Activated T-cell treated with anti-CD3 and anti-CD28 coated beads, Interleukin-2, amount 50 U/mL, for 24 hours (primary cell): ENCODE data around the gene FTO.

ENCODE experiments used
- DNase-seq: peaks from one replicate; pipeline ENCODE4 v3.0.0-alpha.2; 2020
- H3K27ac Mint-ChIP-seq: 2 replicates; pipeline ENCODE4 v1.8.0; 2020; ENCODE audit warnings: mild to moderate bottlenecking, mixed read lengths
- H3K27me3 Mint-ChIP-seq: 2 replicates; pipeline ENCODE4 v1.8.0; 2020; ENCODE audit warnings: mixed read lengths
- H3K36me3 Mint-ChIP-seq: 2 replicates; pipeline ENCODE4 v1.8.0; 2020; ENCODE audit warnings: low read depth, mixed read lengths
- H3K4me1 Mint-ChIP-seq: 2 replicates; pipeline ENCODE4 v1.8.0; 2020; ENCODE audit warnings: low read depth, mixed read lengths
- H3K4me3 Mint-ChIP-seq: 2 replicates; pipeline ENCODE4 v1.8.0; 2020; ENCODE audit warnings: mild to moderate bottlenecking, moderate library complexity, mixed read lengths
- H3K9me3 Mint-ChIP-seq: 2 replicates; pipeline ENCODE4 v1.8.0; 2020; ENCODE audit warnings: mixed read lengths

Gene FTO

GRCh38 chr16:53901408-53901807 is 197.5 kb downstream of the FTO start:
- no peak overlapping the region for H3K27ac Mint-ChIP-seq
- H3K4me1 Mint-ChIP-seq = peaks cover 12% of the 10 kb centered on the region
- H3K27me3 Mint-ChIP-seq = no peaks in the 10 kb centered on the region
- H3K9me3 Mint-ChIP-seq = no peaks in the 10 kb centered on the region
- peaks cover 26% of the 10 kb centered on the region for H3K36me3 Mint-ChIP-seq
- no peak for DNase-seq
- no peak overlapping the region for H3K4me3 Mint-ChIP-seq

- Mint-ChIP-seq H3K27me3 (no peaks in the 10 kb centered on the region), H3K9me3 (no peaks in the 10 kb centered on the region), H3K4me1 (peaks cover 11% of the 10 kb centered on the region), H3K4me3 (no peak overlapping the region), H3K27ac (no peak overlapping the region), H3K36me3 (peaks cover 25% of the 10 kb centered on the region)
- no peak for DNase-seq
These were observed 200.6 kb downstream of the FTO start for GRCh38 chr16:53904533-53904932.

- DNase-seq = no peak
- Mint-ChIP-seq H3K9me3 (no peaks in the 10 kb centered on the region), H3K36me3 (peaks cover 20% of the 10 kb centered on the region), H3K27me3 (no peaks in the 10 kb centered on the region), H3K4me3 (no peak overlapping the region), H3K27ac (no peak overlapping the region), H3K4me1 (peaks cover 10% of the 10 kb centered on the region)
These were observed 201.1 kb downstream of the FTO start for GRCh38 chr16:53905028-53905427.

- Mint-ChIP-seq H3K27ac (no peak overlapping the region), H3K4me3 (no peak overlapping the region), H3K27me3 (no peaks in the 10 kb centered on the region), H3K4me1 (peaks cover 10% of the 10 kb centered on the region), H3K9me3 (no peaks in the 10 kb centered on the region), H3K36me3 (peaks cover 3% of the 10 kb centered on the region)
- DNase-seq = no peak
These were observed 204.8 kb downstream of the FTO start for GRCh38 chr16:53908731-53909130.

GRCh38 chr16:53910990-53911389 is 207.0 kb downstream of the FTO start:
- H3K27me3 Mint-ChIP-seq = no peaks in the 10 kb centered on the region
- peaks cover 8% of the 10 kb centered on the region for H3K4me1 Mint-ChIP-seq
- DNase-seq = no peak
- no peak overlapping the region for H3K27ac Mint-ChIP-seq
- H3K36me3 Mint-ChIP-seq = peaks cover 3% of the 10 kb centered on the region
- H3K4me3 Mint-ChIP-seq = no peak overlapping the region
- H3K9me3 Mint-ChIP-seq = no peaks in the 10 kb centered on the region

GRCh38 chr16:53911513-53911912 is 207.6 kb downstream of the FTO start:
- no peak for DNase-seq
- no peak overlapping the region for H3K4me3 Mint-ChIP-seq
- no peak overlapping the region for H3K27ac Mint-ChIP-seq
- peaks cover 3% of the 10 kb centered on the region for H3K36me3 Mint-ChIP-seq
- no peaks in the 10 kb centered on the region for H3K27me3 Mint-ChIP-seq
- H3K9me3 Mint-ChIP-seq = no peaks in the 10 kb centered on the region
- H3K4me1 Mint-ChIP-seq = peaks cover 8% of the 10 kb centered on the region

- peaks cover 3% of the 10 kb centered on the region for H3K36me3 Mint-ChIP-seq
- no peaks in the 10 kb centered on the region for H3K27me3 Mint-ChIP-seq
- no peak for DNase-seq
- H3K9me3 Mint-ChIP-seq = no peaks in the 10 kb centered on the region
- no peak overlapping the region for H3K4me3 Mint-ChIP-seq
- H3K27ac Mint-ChIP-seq = peak overlapping the region; percentile 67
- peaks cover 8% of the 10 kb centered on the region for H3K4me1 Mint-ChIP-seq
These were observed 208.2 kb downstream of the FTO start for GRCh38 chr16:53912155-53912554.

GRCh38 chr16:53913099-53913870 is 209.3 kb downstream of the FTO start:
- Mint-ChIP-seq H3K27ac (peak overlapping the region; percentile 67), H3K4me3 (no peak overlapping the region), H3K4me1 (peaks cover 8% of the 10 kb centered on the region), H3K36me3 (no peaks in the 10 kb centered on the region), H3K9me3 (no peaks in the 10 kb centered on the region), H3K27me3 (no peaks in the 10 kb centered on the region)
- DNase-seq = no peak

- peak overlapping the region; percentile 58 for H3K27ac Mint-ChIP-seq
- no peak overlapping the region for H3K4me3 Mint-ChIP-seq
These were observed 210.0 kb downstream of the FTO start for GRCh38 chr16:53913920-53914319.

GRCh38 chr16:53914736-53915135 is 210.8 kb downstream of the FTO start:
- Mint-ChIP-seq H3K27me3 (no peaks in the 10 kb centered on the region), H3K9me3 (no peaks in the 10 kb centered on the region), H3K36me3 (no peaks in the 10 kb centered on the region), H3K4me1 (peaks cover 8% of the 10 kb centered on the region), H3K27ac (no peak overlapping the region), H3K4me3 (no peak overlapping the region)
- DNase-seq = no peak

More at GRCh38 chr16:53913920-53914319, 210.0 kb downstream of the FTO start:
- DNase-seq = no peak
- Mint-ChIP-seq H3K9me3 (no peaks in the 10 kb centered on the region), H3K27me3 (no peaks in the 10 kb centered on the region), H3K36me3 (no peaks in the 10 kb centered on the region), H3K4me1 (peaks cover 8% of the 10 kb centered on the region)

- H3K4me1 Mint-ChIP-seq = peaks cover 8% of the 10 kb centered on the region
- no peaks in the 10 kb centered on the region for H3K27me3 Mint-ChIP-seq
- no peak overlapping the region for H3K4me3 Mint-ChIP-seq
- H3K27ac Mint-ChIP-seq = no peak overlapping the region
- H3K9me3 Mint-ChIP-seq = no peaks in the 10 kb centered on the region
- no peaks in the 10 kb centered on the region for H3K36me3 Mint-ChIP-seq
- no peak for DNase-seq
These were observed 211.7 kb downstream of the FTO start for GRCh38 chr16:53915452-53916160.

GRCh38 chr16:53920988-53921387 is 217.0 kb downstream of the FTO start:
- no peak for DNase-seq
- H3K36me3 Mint-ChIP-seq = peaks cover 3% of the 10 kb centered on the region
- no peak overlapping the region for H3K4me3 Mint-ChIP-seq
- H3K27ac Mint-ChIP-seq = no peak overlapping the region
- no peaks in the 10 kb centered on the region for H3K27me3 Mint-ChIP-seq
- H3K9me3 Mint-ChIP-seq = no peaks in the 10 kb centered on the region
- peaks cover 9% of the 10 kb centered on the region for H3K4me1 Mint-ChIP-seq

GRCh38 chr16:53922067-53922806 is 218.3 kb downstream of the FTO start:
- no peak for DNase-seq
- no peak overlapping the region for H3K4me3 Mint-ChIP-seq
- H3K27ac Mint-ChIP-seq = no peak overlapping the region
- H3K4me1 Mint-ChIP-seq = peaks cover 9% of the 10 kb centered on the region
- peaks cover 3% of the 10 kb centered on the region for H3K36me3 Mint-ChIP-seq
- no peaks in the 10 kb centered on the region for H3K27me3 Mint-ChIP-seq
- H3K9me3 Mint-ChIP-seq = no peaks in the 10 kb centered on the region

- Mint-ChIP-seq H3K9me3 (no peaks in the 10 kb centered on the region), H3K27me3 (no peaks in the 10 kb centered on the region), H3K4me3 (no peak overlapping the region), H3K27ac (no peak overlapping the region), H3K4me1 (peaks cover 9% of the 10 kb centered on the region), H3K36me3 (peaks cover 3% of the 10 kb centered on the region)
- no peak for DNase-seq
These were observed 219.0 kb downstream of the FTO start for GRCh38 chr16:53922807-53923571.
